Choroid plexus epithelial cell (primary cell): Measurements from ENCODE around the gene LAMA4.

Source experiments
- DNase-seq: peaks from one replicate; pipeline ENCODE4 v3.0.0-alpha.2; 2010; ENCODE audit warnings: low read depth
- H3K4me3 ChIP-seq: 2 replicates; pipeline ENCODE4 v1.5.1; 2011; ENCODE audit warnings: low read depth, mild to moderate bottlenecking, control low read depth, low read length, moderate library complexity
- TF ChIP-seq, protein P1 (sequence below): conservative IDR thresholded peaks from 2 replicates; pipeline ENCODE4 v1.5.1; 2011; ENCODE audit warnings: low read depth, mild to moderate bottlenecking, control low read depth, inconsistent platforms, low read length, moderate library complexity

The LAMA4 gene

DNA sequence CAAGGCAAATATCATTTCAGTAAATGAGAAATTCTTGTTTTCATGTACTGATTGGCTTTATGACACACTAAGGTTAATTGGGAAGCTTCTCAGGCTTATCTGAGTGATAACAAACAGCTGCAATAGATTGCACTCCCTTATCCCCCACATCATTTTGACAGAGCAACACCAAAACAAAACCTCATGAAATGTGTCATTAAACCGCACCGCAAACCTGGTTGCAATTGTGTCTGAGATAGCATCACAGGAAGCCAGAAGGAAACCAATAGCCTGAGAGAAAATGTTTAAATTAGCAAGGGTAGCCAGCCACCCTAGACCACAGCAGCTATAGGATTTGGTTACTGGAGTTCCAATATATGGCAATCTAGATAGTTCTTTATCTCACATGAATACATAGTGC lies 31.6 kb upstream of the LAMA4 start:
- no peak for DNase-seq
- TF ChIP-seq, protein P1, sequence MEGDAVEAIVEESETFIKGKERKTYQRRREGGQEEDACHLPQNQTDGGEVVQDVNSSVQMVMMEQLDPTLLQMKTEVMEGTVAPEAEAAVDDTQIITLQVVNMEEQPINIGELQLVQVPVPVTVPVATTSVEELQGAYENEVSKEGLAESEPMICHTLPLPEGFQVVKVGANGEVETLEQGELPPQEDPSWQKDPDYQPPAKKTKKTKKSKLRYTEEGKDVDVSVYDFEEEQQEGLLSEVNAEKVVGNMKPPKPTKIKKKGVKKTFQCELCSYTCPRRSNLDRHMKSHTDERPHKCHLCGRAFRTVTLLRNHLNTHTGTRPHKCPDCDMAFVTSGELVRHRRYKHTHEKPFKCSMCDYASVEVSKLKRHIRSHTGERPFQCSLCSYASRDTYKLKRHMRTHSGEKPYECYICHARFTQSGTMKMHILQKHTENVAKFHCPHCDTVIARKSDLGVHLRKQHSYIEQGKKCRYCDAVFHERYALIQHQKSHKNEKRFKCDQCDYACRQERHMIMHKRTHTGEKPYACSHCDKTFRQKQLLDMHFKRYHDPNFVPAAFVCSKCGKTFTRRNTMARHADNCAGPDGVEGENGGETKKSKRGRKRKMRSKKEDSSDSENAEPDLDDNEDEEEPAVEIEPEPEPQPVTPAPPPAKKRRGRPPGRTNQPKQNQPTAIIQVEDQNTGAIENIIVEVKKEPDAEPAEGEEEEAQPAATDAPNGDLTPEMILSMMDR, result no peak
- no peak overlapping the region for H3K4me3 ChIP-seq

DNA sequence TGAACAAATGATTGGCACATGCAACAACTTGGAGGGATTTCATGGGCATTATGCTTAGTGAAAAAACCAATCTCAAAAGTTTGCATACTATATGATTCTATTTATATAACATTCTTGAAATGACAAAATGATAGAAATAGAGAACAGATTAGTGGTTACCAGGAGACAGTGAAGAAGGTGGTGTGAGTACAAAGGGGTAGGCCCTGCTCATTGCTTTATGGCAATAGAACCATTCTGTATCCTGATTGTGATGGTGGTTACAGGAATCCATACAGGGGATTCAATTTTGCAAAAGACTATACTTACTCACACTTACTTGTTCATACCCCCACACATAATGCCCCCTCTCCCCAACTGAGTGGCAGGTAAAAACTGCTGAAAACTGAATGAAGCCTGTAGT lies 30.2 kb upstream of the LAMA4 start:
- TF ChIP-seq, protein P1, result no peak
- H3K4me3 ChIP-seq, result no peak overlapping the region
- DNase-seq, result no peak

DNA sequence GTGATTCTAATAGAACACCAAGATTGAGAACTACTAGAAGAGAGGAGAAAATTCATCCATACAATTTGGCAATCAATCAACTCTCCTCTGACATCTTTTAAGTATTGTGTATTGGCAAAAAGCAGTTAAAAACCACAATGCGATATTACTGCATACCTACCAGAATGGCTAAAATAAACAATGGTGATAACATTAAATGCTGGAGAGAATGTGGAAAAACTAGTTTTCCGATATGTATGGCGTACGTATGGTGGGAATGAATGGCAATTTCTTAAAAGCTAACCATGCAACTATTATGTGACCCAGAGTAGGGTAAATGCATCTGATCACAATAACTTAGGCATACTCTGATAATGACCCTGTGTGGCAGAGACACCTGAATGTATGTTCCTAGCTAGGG lies 29.3 kb upstream of the LAMA4 start:
- no peak overlapping the region for H3K4me3 ChIP-seq
- DNase-seq, result no peak
- TF ChIP-seq, protein P1, result no peak

- no peak overlapping the region for H3K4me3 ChIP-seq
- TF ChIP-seq, protein P1, result peak; percentile 70
- DNase-seq, result peak; percentile 90
Observed at GRCh38 chr6:112281821-112282615, 27.7 kb upstream of the LAMA4 start.

- H3K4me3 ChIP-seq, result no peak overlapping the region
- DNase-seq, result no peak
- TF ChIP-seq, protein P1, result no peak
Observed at GRCh38 chr6:112279031-112279935, 24.9 kb upstream of the LAMA4 start.

DNA sequence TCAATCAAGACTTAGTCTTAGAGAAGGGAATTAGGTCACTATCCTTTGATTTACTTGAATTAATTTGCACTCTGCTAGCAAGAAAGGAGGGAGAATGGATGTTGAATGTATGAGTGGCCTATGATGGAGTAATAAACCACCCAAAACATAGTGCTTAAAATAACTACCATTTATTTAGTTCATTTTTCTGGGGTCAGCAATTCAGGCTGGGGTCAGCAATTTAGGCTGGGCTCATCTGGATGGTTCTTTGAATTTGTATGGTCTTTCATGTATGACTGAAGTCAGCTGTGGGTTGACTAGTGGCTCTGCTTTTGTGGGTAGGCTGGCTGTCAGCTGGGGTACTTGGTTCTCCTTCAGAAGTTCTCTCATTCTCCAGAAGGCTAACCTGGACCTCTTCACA lies 21.0 kb upstream of the LAMA4 start:
- DNase-seq, result no peak
- H3K4me3 ChIP-seq, result no peak overlapping the region
- TF ChIP-seq, protein P1, result no peak
